HG02759 (cell line): ENCODE measurements around the gene METTL15.
"Not testable (repeated sequence)": the region's sequence is repeated elsewhere in the genome, so short reads cannot be mapped to it uniquely, and the experiment has no call there.

Source experiments
- ATAC-seq: cut with Tn5 transposase; IDR thresholded peaks from one replicate; pipeline ENCODE4 v1.9.1; 2021; ENCODE audit warnings: mild to moderate bottlenecking, moderate library complexity; ENCODE audit not compliant: unreplicated experiment

METTL15 gene

GRCh38 chr11:28110108-28110820 lies 2.1 kb downstream of the METTL15 start:
- peak; percentile 37 for ATAC-seq

- ATAC-seq = no peak
Observed at GRCh38 chr11:28110821-28111200, 2.6 kb downstream of the METTL15 start.

DNA sequence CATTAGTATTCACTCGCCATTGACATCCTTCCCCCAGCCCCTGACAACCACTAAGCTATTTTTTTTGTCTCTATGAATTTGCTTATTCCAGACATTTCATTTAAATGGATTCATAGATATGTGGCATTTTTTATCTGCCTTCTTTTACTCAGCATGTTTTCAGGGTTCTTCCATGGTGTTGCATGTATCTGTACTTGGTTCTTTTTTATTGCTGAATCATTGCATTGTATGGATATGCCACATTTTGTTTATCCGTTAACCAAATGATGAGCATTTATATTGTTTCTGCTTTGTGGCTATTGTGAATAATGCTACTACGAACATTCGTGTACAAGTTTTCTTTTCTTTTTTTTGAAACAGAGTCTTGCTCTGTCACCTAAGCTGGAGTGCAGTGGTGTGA lies 5.9 kb downstream of the METTL15 start:
- no peak for ATAC-seq

DNA sequence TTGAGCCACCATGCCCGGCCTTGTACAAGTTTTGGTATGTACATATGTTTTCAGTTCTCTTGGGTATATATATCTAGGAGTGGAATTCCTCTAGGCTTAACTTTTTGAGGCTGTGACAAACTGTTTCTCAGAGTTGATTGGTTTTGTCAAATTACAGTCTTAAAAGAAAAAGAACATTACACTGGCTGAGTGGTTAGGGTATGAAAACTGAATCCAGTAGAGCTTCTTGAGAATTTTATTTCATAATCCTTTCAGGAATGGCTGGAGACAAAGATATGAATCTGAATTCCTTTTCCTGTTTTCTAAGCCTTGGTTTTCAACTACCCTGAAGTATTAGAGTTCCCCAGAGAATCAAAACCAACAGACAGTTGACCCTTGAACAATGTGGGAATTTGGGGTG lies 6.5 kb downstream of the METTL15 start:
- ATAC-seq = no peak

DNA sequence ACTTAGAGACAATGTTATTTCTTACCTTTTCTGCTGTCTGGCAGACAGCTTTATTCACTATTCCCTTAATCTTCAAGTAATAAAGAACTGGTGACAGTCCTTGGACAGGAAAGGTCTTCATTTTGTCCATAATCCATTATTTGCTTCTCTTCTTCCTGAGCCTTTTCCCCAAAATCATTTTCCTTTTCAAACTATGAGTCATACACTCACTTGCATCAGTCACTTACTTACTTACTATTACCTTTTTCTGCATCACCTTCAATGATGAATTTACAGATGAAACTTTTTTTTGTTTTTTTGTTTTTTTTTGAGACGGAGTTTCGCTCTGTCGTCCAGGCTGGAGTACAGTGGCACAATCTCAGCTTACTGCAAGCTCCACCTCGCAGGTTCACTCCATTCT lies 9.5 kb downstream of the METTL15 start:
- no peak for ATAC-seq

DNA sequence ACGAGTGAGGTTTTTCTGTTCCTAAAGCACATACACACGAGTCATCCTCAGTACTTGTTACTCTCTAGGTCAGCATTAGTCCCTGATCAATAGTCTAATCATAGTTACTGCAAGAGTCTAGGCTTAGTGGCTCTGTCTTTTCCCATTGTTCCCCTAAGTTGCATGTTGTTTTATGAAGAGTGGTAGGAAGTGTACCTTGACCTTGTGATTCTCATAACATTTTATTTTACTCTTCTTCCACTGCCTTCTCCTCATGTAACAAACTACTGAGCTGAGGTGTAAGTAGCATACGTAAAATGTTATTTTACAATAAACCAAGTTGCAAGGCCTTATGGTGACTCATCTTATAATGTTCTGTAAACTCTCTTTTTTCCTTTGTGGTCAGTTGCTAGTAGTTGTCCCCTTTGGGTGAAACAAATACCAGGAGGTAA lies 15.0 kb downstream of the METTL15 start:
- ATAC-seq = no peak

DNA sequence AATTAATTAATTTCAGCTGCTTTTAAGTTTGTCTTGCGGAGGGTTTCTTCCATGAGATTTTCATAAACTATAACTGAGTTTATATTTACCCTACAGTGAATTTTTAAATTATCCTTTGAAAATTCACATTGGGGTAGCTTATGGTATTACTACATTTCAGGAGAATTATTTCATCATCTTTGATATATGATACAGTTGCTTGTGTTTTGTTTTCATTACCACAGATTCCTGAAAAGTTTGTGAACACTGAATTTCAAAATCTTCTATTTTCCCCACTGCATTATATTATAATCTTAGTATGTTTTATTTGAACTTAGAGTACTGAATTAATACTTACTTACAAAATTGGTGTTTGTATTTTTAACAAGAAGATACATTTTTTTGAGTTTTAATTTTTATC lies 24.4 kb downstream of the METTL15 start:
- ATAC-seq = no peak

DNA sequence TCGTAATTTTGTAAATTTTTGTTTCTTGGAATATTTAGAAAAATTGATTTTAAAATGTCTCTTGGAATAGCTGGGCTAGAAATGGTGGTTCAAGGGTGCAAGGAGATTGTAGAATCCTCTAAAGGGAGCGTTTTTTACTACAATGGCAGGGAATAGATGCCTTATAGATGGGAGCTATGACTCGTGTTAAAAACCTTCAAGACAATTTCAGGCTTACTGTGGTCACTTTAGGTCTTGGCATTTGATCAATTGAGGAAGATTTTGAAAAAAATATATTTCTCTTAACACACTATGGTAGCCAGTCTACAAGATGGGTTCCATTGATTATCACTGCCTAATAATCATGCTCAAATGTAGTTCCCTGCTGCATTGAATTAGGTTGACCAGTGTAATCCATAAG lies 25.0 kb downstream of the METTL15 start:
- ATAC-seq = no peak

DNA sequence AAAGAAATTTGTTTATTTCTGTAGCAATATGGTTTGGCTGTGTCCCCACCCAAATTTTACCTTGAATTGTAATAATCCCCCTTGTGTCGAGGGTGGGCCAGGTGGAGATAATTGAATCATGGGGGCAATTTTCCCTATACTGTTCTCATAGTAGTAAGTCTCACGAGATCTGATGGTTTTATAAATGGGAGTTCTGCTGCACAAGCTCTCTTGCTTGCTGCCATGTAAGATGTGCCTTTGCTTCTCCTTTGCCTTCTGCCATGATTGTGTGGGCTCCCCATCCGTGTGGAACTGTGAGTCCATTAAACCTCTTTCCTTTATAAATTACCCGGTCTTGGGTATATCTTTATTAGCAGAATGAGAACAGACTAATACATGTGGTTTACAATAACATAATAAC lies 28.0 kb downstream of the METTL15 start:
- ATAC-seq = not testable (repeated sequence)

GRCh38 chr11:28137366-28137765 lies 29.2 kb downstream of the METTL15 start:
- ATAC-seq = no peak

GRCh38 chr11:28137832-28138231 lies 29.6 kb downstream of the METTL15 start:
- no peak for ATAC-seq

DNA sequence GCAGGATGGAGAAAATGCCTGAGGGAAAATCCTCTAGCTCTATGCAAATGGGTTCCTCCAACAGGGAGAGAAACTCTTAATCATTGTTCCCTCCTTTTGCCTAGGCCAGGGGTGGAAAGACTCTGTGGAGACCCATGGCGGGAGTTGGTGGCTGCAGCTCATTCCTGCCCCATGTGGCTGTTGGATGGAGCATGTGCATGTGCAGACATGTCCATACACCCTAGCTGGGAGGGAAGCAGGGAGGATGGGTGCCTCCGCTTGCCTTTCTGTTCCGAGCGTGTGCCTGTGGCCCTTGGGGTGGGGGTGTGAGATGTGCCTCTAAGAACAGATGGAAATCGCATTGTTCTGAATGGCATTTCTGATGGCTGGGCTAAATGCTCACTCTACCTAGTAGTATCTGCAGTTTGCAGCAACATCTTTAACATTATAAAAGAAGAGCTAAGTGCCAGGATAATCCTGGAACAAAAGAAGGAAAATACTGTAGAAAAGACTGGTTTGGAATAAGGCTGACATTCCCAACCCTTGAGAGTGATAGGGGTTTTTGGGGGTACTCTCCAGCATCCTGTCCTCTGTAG lies 31.7 kb downstream of the METTL15 start:
- no peak for ATAC-seq

DNA sequence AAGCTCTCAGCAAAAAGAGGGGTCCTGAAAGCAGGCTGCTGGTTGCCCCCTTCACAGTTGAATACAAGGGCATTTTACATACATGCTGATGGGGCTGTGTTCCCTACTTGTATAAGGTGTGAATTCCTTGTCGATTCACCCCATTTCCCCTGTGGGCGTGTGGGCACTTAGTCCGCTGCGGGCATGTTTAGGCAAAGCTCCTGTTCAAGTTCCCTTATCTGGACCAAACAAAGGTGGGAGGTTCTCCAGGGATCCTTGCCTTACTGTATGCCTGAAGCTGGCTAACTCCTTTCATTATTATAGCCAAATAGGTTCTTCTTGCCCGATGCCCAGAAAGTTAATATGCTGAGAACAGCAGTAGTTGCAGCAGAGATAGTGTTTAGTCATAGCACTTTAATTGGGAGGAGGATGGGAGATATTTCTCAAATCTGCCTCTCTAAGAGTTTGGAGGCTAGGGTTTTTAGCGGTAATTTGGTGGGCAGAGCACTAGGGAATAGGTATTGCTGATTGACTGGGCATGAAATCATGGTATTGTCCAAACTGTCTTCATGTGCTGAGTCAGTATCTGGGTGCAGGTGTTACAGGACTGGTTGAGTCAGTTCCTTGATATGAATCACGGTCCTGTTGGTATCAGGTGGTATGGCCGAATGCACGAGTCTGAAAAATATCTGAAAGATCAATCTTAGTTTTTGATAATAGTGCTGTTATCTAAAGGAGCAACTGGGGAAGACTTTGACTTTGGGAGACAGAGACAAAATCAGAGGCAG lies 32.7 kb downstream of the METTL15 start:
- ATAC-seq = no peak

DNA sequence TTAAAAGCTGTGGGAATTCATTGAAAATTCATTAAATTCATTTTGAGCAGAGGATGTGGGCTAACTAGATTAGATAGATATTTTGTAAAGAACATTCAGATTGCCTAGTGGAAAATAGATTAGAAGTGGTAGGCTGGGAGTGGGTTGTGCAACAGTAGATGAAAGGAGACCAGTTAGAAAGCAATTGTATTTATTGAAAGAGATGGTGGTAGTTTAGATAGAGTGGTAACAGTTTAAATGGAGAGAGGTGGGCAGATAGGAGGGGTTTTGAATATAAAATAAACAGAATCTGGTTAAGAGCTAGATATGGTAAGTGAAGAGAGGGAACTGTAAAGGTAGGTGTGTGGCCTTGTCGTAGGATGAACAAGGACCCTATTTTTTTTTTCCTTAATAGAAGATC lies 34.5 kb downstream of the METTL15 start:
- ATAC-seq = no peak

DNA sequence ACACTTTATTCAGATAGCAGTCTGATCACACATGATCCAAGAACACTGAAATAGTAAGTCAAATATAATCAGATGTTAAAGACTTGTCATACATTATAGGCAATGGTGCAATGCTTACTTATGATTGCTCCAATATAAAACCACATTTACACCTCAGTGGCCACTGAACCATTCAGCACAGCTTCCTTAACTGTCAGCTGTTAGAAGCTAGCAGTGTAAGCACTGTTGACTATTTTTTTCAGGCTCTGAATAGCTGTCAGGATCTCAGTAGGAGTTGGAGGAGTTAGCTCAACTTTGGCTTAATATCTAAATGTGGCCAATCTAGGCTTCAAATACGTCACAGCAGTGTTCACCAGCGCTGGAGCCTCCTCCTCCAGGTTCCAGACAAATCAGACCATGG lies 36.6 kb downstream of the METTL15 start:
- ATAC-seq = no peak

GRCh38 chr11:28146123-28146751 lies 38.0 kb downstream of the METTL15 start:
- no peak for ATAC-seq

GRCh38 chr11:28152743-28153142 lies 44.6 kb downstream of the METTL15 start:
- no peak for ATAC-seq

GRCh38 chr11:28153586-28153985 lies 45.4 kb downstream of the METTL15 start:
- ATAC-seq = no peak

DNA sequence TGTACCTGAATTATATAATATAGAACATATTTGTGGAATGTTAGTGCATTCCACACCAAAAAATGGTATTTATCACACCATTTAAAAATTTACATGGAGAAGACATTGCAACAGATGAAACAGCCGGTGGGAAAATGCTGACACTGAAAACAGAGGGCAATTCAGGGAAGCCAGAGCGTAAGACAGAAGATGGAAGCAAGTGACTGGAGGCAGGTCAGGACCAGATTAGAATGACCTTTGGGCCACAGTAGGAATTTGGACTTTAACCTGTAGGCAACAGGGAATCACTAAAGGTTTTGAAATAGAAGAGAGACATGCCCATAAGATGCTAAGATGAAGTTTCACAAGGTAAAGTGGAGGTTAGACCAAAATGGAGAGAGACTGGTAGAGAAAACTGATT lies 60.5 kb downstream of the METTL15 start:
- ATAC-seq = no peak

GRCh38 chr11:28169816-28170215 lies 61.6 kb downstream of the METTL15 start:
- peak; percentile 77 for ATAC-seq

GRCh38 chr11:28170759-28171158 lies 62.6 kb downstream of the METTL15 start:
- no peak for ATAC-seq

GRCh38 chr11:28176351-28176750 lies 68.2 kb downstream of the METTL15 start:
- no peak for ATAC-seq
